HepG2 (cell line): ENCODE results near the gene BID. TPM values are rescaled to one million over a fixed set of nuclear protein-coding genes. Genes with fewer than 3 reads are reported as not detected.
A peak's percentile ranks its signal among the peaks of the same experiment; 100 is the strongest.

Experiments used
- ARNT2 ChIP-seq: sonication (generic); formaldehyde crosslinking; IDR thresholded peaks from 2 replicates; pipeline ENCODE4 v1.8.0; 2022; ENCODE audit warnings: mild to moderate bottlenecking, low read depth, missing genetic modification reagents, moderate library complexity
- DDIT3 ChIP-seq: sonication (generic); formaldehyde crosslinking; IDR thresholded peaks from 2 replicates; pipeline ENCODE4 v1.4.0; 2020; ENCODE audit warnings: mild to moderate bottlenecking, missing genetic modification reagents
- EED ChIP-seq: sonication (generic); formaldehyde crosslinking; IDR thresholded peaks from 2 replicates; pipeline ENCODE4 v1.5.0; 2020; ENCODE audit warnings: mild to moderate bottlenecking, missing genetic modification reagents
- EP300 ChIP-seq, 3 experiments: sonication (generic) in 1 of 3; formaldehyde crosslinking in 1 of 3; IDR thresholded peaks; 2 replicates each; pipeline versions ENCODE4 v1.5.1 to v1.6.1; 2011 to 2020; ENCODE audit warnings: low read depth in 2 of 3, low read length in 2 of 3, borderline replicate concordance in 1 of 3, improper control_type of control experiment in 1 of 3, mild to moderate bottlenecking in 1 of 3, missing genetic modification reagents in 1 of 3, moderate library complexity in 1 of 3
- ETV6 ChIP-seq: sonication (generic); formaldehyde crosslinking; conservative IDR thresholded peaks from 2 replicates; pipeline ENCODE4 v1.4.0; 2020; ENCODE audit warnings: missing genetic modification reagents
- MED8 ChIP-seq: sonication (generic); formaldehyde crosslinking; IDR thresholded peaks from 2 replicates; pipeline ENCODE4 v1.8.1; 2023; ENCODE audit warnings: mild to moderate bottlenecking, missing genetic modification reagents; ENCODE audit not compliant: insufficient replicate concordance
- MIER2 ChIP-seq: IDR thresholded peaks from 2 replicates; pipeline ENCODE4 v1.6.1; 2016; ENCODE audit warnings: missing biosample characterization, missing genetic modification reagents
- NFAT5 ChIP-seq: sonication (generic); formaldehyde crosslinking; IDR thresholded peaks from 2 replicates; pipeline ENCODE4 v1.4.0; 2020; ENCODE audit warnings: missing genetic modification reagents
- NFKB2 ChIP-seq: sonication (generic); formaldehyde crosslinking; IDR thresholded peaks from 2 replicates; pipeline ENCODE4 v1.4.0; 2020; ENCODE audit warnings: missing genetic modification reagents, borderline replicate concordance
- PHF20 ChIP-seq: sonication (generic); formaldehyde crosslinking; IDR thresholded peaks from 2 replicates; pipeline ENCODE4 v1.5.0; 2020; ENCODE audit warnings: mild to moderate bottlenecking, missing genetic modification reagents
- PRPF4 ChIP-seq: fragments of 200-400 bp; formaldehyde crosslinking; IDR thresholded peaks from 2 replicates; pipeline ENCODE4 v1.6.1; 2016; ENCODE audit warnings: low read length, low read depth; ENCODE audit not compliant: poor library complexity, severe bottlenecking
- SMAD1 ChIP-seq: sonication (generic); formaldehyde crosslinking; IDR thresholded peaks from 2 replicates; pipeline ENCODE4 v1.4.0; 2020; ENCODE audit warnings: missing genetic modification reagents, low read depth, mild to moderate bottlenecking, borderline replicate concordance
- YEATS4 ChIP-seq: sonication (generic); formaldehyde crosslinking; IDR thresholded peaks from 2 replicates; pipeline ENCODE4 v1.4.0; 2020; ENCODE audit warnings: missing genetic modification reagents, borderline replicate concordance
- ZFP36 ChIP-seq: fragments of 150-350 bp; IDR thresholded peaks from 2 replicates; pipeline ENCODE4 v1.6.1; 2018; ENCODE audit warnings: borderline replicate concordance, low read length, low read depth; ENCODE audit not compliant: partially characterized antibody
- ZNF251 ChIP-seq: sonication (generic); formaldehyde crosslinking; IDR thresholded peaks from 2 replicates; pipeline ENCODE4 v1.9.0; 2021; ENCODE audit warnings: mild to moderate bottlenecking, missing genetic modification reagents
- ZNF337 ChIP-seq: sonication (generic); formaldehyde crosslinking; IDR thresholded peaks from 2 replicates; pipeline ENCODE4 v1.5.1; 2020; ENCODE audit warnings: missing genetic modification reagents, low read depth, mild to moderate bottlenecking, borderline replicate concordance
- ZNF354B ChIP-seq: sonication (generic); formaldehyde crosslinking; IDR thresholded peaks from 2 replicates; pipeline ENCODE4 v1.8.0; 2022; ENCODE audit warnings: mild to moderate bottlenecking, missing genetic modification reagents
- ZNF513 ChIP-seq: sonication (generic); formaldehyde crosslinking; conservative IDR thresholded peaks from 2 replicates; pipeline ENCODE4 v1.5.0; 2020; ENCODE audit warnings: missing genetic modification reagents
- ZNF747 ChIP-seq: sonication (generic); formaldehyde crosslinking; IDR thresholded peaks from 2 replicates; pipeline ENCODE4 v1.8.1; 2023; ENCODE audit warnings: missing genetic modification reagents, mild to moderate bottlenecking, borderline replicate concordance
- ZNF749 ChIP-seq: sonication (generic); formaldehyde crosslinking; IDR thresholded peaks from 2 replicates; pipeline ENCODE4 v1.8.0; 2022; ENCODE audit warnings: mild to moderate bottlenecking, missing genetic modification reagents, moderate library complexity, borderline replicate concordance
- ZNF839 ChIP-seq: sonication (generic); formaldehyde crosslinking; IDR thresholded peaks from 2 replicates; pipeline ENCODE4 v1.4.0; 2020; ENCODE audit warnings: missing genetic modification reagents, mild to moderate bottlenecking, borderline replicate concordance
- ZSCAN20 ChIP-seq: sonication (generic); formaldehyde crosslinking; IDR thresholded peaks from 2 replicates; pipeline ENCODE4 v1.4.0; 2020; ENCODE audit warnings: missing genetic modification reagents, mild to moderate bottlenecking, borderline replicate concordance
- polyA plus RNA-seq, 8 experiments: library from polyadenylated mRNA; depleted of rRNA in 3 of 8; stranded (reverse) in 7 of 8; unstranded in 1 of 8; fragments of >200 nt; fragmentation: Illumina TruSeq in 4 of 8; extraction: Trizol in 4 of 8; gene quantifications; 2 replicates each; pipeline versions ENCODE4 v1.2.1 to v1.2.3, GENCODE V29; 2011 to 2016; ENCODE audit warnings: low read depth in 4 of 8, missing spikeins in 1 of 8, mixed read lengths in 1 of 8; ENCODE audit not compliant: insufficient read depth in 1 of 8
- total RNA-seq, 5 experiments: library from RNA; depleted of rRNA; stranded (reverse); fragments of >200 nt; fragmentation: Illumina TruSeq; extraction: Trizol; gene quantifications; 2 replicates each; pipeline ENCODE4 v1.2.3, GENCODE V29; 2016; ENCODE audit warnings: low read depth in 1 of 5

BID gene
- total and polyA plus RNA-seq, 2 of the 13 experiments (the other 11 are each of a cell fraction or from before 2014, with no cell fraction given): 35.3 to 51.7 TPM

GRCh38 chr22:17781319-17782031, 7.2 kb upstream of the BID start (continued):
- no peak for TF ChIP-seq NFAT5 (CRISPR knock-in tag)
- no peak for TF ChIP-seq ZFP36
- no peak for TF ChIP-seq MIER2 (CRISPR knock-in tag)
- TF ChIP-seq EED: no peak
- no peak for TF ChIP-seq ETV6
- no peak for TF ChIP-seq YEATS4 (CRISPR knock-in tag)
- no peak for TF ChIP-seq ZNF354B (CRISPR knock-in tag)
- TF ChIP-seq MED8: no peak
- peak; percentile 46; the same call in 1 of the 2 replicates for TF ChIP-seq SMAD1 (CRISPR knock-in tag)
- no peak for TF ChIP-seq ZNF749 (CRISPR knock-in tag)
- TF ChIP-seq EP300 (IDR thresholded peaks at IDR 0.05; ENCODE audit: low read depth in 2 of 2, low read length in 2 of 2): no peak
- no peak; the same call in 1 of the 2 replicates for TF ChIP-seq EP300 (CRISPR knock-in tag; IDR thresholded peaks at IDR 0.05; ENCODE audit: borderline replicate concordance)
- TF ChIP-seq ZSCAN20 (CRISPR knock-in tag): no peak
- no peak for TF ChIP-seq PRPF4
- TF ChIP-seq DDIT3: no peak
- TF ChIP-seq ZNF251 (CRISPR knock-in tag): no peak
- 0 out of 2 replicates have a peak, but pooled peaks have one; percentile 25 for TF ChIP-seq PHF20 (CRISPR knock-in tag)
- TF ChIP-seq ZNF337 (CRISPR knock-in tag): no peak
- TF ChIP-seq ZNF839 (CRISPR knock-in tag): no peak
- TF ChIP-seq ARNT2 (CRISPR knock-in tag): no peak
- peak; percentile 53; the same call in 1 of the 2 replicates for TF ChIP-seq ZNF747 (CRISPR knock-in tag)
- TF ChIP-seq ZNF513 (CRISPR knock-in tag): no peak
- TF ChIP-seq NFKB2: peak; percentile 41; the same call in 1 of the 2 replicates
